Occipital lobe (tissue), 1 donor: Measurements from ENCODE around the gene NPIPA2. TPM values are rescaled to one million over a fixed set of nuclear protein-coding genes. Genes with fewer than 3 reads are reported as not detected.

ENCODE experiments used
- total RNA-seq: library from RNA; depleted of rRNA; stranded (reverse); fragments of >200 nt; gene quantifications from one replicate; pipeline ENCODE4 v1.2.3, GENCODE V29; 2014

Gene NPIPA2
- total RNA-seq, 1 donor from 2014 or later, result not detected

Other genes starting within 250 kb of the NPIPA2 start
- 25.6 TPM for gene PARN, start 112.3 kb upstream of the NPIPA2 start, total RNA-seq
- gene BFAR, start 109.6 kb upstream of the NPIPA2 start, total RNA-seq, result 52.6 TPM
- not detected for gene PLA2G10, start 48.2 kb upstream of the NPIPA2 start, total RNA-seq
- 0.94 TPM for gene NPIPA3, start 39.1 kb upstream of the NPIPA2 start, total RNA-seq
- gene NOMO1, start 91.2 kb downstream of the NPIPA2 start, total RNA-seq, result 33.5 TPM
- 39.3 TPM for gene NPIPA1, start 194.9 kb downstream of the NPIPA2 start, total RNA-seq
- gene PDXDC1, start 232.5 kb downstream of the NPIPA2 start, total RNA-seq, result 54.1 TPM